Kasumi-1 (cell line): Measurements from ENCODE around the gene ZFYVE9.

Experiments
- DNase-seq, 2 experiments: peaks; one replicate each; lab custom pipeline; 2025; lab: John Stamatoyannopoulos, UW

ZFYVE9 gene

DNA sequence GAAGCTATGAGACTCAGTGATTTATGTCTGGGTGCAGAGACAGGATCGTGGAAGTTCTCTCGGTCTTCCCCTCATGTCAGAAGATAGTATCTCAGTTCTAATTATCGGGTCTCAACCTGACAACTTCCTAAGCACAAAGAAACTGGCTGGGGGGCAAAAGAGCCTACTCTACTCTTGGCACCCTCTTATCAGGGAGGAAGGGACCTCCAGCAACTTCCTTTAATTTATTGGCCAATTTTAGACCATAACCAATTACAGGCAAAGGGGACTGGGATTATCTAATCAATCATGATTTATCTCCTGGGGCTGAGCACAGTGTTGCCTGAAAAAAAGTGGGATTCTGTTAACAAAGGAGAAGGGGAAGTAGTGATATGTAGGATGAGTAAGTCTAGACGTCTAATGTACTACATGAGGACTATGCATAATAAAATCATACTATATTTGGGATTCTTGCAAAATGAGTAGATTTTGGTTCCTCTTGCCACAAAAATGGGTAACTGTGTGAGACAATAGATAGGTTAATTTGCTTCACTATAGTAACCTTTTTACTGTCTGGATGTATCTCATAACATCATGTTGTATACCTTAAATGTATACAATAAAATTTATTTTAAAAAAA lies 98.8 kb downstream of the ZFYVE9 start:
- peak in 1 of 2 experiments; percentile 20 for DNase-seq

DNA sequence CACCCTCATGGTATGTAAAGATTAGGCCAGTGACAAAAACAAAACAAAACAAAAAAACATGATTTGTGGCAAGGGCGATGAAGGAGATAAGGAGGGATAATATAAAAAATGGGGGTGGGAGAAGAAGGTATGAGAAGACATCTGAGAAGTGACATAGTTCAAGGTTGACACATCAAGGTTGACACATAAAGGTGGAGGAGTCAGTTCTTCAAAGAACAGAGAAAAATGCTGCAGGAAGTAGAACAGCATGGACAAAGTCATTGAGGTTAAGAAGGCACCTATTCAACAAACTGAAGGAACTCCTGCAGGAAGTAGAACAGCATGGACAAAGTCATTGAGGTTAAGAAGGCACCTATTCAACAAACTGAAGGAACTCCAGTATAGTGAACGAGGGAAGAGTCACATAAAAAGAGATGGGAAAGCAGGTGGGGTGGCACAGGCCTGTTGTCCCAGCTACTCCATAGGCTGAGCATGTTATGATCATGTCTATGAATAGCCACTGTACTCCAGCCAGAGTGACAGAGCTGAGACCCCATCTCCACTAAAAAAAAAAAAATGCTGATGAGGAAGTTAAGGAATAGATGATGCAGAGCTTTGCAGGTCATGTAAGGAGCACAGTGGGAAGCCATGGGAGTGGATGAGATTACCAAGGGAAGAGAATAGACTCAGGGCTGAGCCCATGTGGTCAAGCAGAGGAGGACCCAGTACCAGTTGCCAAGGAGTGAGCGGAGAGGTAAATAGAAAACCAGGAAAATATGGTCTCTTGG lies 101.5 kb downstream of the ZFYVE9 start:
- no peak for DNase-seq

DNA sequence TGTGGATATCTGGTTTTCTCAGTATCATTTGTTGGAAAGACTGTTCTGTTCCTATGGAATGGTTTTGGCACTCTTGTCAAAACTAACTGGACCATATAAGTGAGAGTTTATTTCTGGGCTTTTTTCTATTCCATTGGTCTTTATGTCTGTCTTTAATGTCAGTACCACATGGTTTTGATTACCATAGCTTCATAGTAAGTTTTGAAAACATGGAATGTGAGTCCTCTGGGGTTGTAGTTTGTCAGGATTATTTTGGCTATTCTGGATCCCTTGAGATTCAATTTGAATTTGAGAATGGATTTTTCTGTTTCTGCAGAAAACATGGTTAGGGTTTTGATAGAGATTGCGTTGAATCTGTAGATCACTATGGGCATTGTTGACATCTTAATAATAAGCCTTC lies 107.9 kb downstream of the ZFYVE9 start:
- no peak for DNase-seq

DNA sequence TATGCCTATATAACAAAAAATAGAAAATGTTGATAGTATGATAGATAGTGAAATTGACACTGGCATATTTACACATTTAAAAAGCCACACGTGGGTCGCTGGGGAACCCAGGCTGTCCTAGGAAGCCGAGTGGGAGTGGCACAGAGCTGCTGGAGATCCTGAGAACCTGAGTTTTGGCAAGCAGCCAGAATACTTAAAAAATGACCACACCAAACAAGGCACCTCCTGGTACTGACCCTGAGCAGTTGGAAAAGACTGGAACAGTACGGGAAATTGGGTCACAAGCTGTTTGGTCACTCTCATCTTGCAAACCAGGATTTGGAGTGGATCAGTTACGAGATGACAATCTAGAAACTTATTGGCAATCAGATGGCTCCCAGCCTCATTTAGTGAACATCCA lies 111.5 kb downstream of the ZFYVE9 start:
- no peak for DNase-seq

DNA sequence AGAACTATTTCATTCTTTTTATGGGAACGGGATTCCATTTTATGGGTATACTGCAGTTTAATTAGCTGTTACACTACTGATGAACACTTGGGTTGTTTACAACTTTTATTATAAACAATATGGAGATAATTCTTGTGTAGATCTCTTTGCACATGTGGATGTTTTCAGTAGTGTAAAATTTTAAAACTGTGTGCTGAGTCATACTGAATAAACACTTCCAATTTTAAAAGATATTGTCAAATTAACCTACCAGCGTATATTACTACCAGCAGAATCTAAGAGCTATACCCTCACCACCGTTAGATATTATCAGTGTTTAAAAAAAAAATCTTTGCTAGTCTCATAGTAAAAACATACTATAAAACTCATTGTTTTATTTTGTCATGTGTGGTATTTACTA lies 118.0 kb downstream of the ZFYVE9 start:
- no peak for DNase-seq

DNA sequence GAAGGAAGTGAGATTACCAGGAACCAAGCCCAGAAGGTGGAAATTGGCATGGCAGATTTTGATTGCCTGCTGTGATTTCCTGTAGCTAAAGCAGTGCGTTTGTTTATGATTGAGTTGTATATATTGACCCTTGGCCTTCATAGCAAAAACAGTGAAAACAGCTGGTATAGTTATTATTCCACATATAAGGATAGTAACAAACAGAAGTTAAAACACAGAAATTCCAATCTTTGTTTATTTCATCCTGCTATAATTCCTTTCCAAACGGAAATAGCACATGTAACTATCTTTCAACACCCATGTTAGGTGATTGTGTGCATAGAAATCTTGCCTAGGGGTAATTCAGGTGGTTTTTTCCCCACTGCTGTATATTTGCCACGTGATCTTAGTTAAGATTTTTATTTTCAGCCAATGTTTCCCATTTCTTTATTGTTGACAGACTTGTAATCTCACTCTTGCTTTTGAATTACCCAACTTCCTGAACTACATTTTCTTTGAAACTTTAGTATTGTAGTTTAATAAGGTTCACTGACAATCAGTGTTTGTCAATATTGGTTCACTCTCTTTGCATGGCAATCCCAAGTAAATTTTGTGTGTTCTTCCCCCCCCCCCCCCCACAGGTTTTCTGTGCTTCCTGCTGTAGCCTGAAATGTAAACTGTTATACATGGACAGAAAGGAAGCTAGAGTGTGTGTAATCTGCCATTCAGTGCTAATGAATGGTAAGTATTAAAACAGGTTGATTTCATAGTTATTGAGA lies 121.4 kb downstream of the ZFYVE9 start:
- no peak for DNase-seq

DNA sequence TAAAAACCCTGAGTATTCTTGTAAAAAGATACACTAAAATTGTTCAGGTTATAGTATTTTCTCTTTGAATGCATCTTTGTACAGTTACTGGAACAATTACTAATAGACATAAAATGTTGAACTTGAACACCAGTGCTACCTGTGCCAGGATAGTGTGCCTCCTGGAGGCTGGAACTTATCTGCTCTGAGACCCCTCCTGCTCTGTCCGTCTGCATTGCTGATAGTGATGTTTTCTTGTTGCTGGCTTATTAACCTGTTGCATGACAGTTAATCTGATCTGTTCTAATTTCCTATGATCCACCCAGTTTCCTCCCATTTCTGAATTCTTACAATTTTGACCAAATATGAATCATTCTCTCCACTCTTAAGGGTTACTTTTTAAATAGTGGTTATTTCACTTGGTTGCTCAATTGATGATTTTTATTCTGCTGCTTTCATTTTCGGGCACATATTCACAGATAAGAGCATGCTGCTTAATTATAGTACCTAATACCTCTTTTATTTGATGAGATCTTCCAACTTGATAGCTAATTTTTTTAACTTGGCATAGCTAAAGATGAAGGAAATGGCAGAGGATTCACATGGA lies 122.7 kb downstream of the ZFYVE9 start:
- no peak for DNase-seq

DNA sequence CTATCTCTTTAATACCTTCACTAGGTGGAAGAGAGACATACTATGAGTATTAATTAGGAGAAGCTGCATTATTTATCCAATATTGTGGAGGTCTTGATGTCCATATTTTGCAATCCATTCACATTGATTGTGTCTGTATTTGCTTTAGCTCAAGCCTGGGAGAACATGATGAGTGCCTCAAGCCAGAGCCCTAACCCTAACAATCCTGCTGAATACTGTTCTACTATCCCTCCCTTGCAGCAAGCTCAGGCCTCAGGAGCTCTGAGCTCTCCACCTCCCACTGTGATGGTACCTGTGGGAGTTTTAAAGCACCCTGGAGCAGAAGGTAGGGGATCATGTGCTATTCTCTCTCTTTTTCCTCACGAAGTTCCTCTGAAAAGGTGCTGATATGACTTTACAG lies 124.6 kb downstream of the ZFYVE9 start:
- no peak for DNase-seq

DNA sequence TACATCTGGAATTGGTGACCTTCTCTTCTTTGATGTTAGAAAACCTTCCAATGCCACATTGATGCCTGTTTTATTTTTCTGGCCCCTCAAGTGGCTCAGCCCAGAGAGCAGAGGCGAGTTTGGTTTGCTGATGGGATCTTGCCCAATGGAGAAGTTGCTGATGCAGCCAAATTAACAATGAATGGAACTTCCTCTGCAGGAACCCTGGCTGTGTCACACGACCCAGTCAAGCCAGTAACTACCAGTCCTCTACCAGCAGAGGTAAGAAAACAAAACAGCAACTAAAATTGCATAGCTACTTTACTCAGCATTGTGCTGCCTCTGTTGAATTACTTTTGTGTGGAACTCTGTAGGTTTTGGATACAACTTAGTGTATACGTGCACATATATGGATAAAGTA lies 126.5 kb downstream of the ZFYVE9 start:
- DNase-seq = peak; percentile 58 to 62

DNA sequence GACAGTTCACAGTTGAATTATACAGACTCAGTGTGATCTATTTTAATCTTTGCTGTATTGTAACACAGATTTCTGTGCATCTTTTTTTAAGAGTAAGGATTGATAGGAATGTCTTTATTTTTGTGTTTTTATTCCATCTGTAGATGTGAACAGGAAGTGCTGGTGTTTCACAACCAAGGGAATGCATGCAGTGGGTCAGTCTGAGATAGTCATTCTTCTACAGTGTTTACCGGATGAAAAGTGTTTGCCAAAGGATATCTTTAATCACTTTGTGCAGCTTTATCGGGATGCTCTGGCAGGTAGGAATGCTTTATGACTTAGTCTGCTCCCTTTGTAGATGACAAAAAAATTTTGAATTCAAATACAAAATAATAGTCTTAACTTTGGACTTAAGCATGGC lies 139.6 kb downstream of the ZFYVE9 start:
- DNase-seq = no peak

DNA sequence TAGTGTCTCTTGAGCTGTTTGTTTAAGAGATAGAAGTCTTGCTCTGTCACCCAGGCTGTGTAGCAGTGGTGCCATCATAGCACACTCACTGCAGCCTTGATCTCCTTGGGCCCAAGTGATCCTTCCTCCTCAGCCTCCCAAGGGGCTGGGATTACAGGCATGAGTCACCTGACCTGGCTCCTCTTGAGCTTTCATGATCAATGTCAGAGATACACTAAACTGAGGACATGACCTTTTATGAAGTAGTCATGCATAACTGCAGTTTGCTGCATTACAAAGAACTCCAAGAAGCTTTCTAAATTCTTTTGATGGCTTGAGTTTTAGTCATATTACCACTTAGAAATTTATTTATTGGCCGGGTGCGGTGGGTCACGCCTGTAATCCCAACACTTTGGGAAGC lies 146.4 kb downstream of the ZFYVE9 start:
- DNase-seq = no peak

DNA sequence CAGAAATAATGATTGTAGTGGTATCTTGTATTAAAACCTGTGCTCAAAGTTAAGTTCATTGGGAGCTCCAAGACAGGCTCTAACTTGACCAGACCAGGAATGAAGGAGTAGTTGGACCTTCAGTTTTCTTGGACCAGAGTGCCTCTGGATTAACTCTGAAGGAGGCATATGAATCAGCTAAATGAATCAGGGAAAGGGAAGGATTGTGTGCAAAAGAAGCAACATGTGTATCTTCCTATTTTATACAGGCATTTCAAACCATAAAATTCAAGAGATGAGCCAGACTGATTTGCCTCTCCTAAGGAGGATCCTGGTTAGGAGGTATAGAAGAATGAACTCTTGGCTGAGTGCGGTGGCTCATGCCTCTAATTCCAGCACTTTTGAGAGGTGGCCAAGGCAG lies 152.7 kb downstream of the ZFYVE9 start:
- DNase-seq = no peak

DNA sequence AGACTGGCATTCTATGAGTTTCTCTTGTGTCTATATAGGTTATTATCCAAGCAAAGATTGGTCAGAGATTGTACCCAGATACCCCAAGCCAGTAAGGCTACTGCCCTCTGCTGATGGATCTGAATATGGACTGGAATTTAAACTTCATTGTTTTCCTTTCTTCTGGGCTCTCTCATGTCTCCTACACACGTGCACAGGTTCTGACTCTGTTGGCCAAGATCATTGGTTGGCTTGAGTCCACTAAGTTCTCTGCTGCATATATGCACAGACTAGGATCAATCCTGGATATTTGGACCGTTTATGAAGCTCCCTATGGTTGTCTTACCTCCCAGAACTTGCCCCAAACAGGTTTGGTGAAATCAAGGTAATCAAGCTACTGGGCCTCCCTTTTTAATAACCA lies 154.5 kb downstream of the ZFYVE9 start:
- peak; percentile 90 to 94 for DNase-seq

DNA sequence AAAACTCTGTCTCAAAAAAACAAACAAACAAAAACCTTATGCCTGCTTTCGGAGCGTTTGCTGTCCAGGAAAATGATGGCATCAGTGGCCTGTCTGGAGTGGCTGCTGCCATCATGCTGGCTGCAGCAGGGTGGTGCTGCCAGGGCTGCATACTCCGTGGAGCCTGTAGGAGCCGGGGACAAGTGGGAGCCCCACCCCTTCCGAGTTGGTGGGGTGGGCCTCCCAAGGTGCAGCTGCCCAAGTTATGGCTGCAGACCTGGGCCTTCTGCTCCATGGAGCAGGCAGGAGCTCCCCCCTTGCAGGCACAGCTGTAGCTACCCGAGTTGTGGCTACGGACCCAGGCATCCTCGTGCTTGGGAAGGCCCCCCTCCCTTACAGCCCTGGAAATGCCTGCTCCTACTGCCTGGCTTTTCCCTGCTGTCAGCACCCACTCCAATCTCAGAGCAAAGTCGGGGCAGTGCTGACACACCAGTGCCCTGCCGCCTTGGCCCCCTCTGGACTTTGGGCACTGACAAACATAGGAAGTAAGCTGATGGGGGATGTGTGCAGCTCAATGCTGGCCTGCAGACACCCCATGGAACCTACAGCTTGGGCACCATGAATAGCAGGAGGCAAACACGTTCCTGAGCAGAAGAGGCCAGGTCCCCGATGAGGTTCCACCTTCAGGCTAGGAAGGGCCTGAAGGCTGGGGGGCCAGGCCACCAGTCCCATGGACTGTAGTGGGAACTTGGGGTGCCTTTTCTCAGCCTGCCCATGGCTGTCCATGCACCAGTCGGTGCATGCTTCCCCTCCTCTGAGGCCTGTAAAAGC lies 163.7 kb downstream of the ZFYVE9 start:
- no peak for DNase-seq

DNA sequence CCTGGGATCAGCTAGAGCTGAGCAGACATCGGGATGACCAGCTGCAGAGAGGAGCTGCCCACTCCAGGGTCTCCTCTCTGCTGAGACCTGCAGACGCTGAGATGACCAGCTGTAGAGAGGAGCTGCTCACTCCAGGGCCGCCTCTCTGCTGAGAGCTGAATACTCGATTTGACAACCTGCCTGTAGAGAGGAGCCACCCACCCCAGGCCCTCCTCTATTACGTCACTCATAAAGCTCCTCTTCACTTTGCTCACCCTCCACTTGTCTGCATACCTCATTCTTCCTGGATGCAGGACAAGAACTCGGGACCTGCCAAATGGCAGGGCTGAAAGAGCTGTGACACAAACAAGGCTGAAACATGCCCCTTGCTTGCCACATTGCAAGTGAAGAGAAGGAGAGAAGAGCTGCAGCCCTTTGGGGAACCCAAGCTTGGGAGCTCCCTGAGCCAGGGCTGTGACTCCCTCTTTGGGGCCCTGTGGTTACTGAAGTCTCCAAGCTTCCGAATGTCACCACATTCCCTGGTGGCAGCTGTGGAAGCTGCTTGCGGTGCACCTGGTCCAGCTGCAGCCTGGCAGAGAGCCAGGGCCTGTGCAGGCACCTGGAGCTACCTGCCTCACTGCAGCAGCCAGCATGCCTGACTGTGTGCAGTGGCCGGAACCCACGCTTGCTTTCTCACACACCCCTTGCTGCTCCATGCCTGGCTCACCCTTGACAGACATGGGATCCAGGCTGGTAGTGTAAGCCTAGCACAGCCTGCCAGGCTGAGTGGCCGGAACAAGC lies 164.5 kb downstream of the ZFYVE9 start:
- no peak for DNase-seq

DNA sequence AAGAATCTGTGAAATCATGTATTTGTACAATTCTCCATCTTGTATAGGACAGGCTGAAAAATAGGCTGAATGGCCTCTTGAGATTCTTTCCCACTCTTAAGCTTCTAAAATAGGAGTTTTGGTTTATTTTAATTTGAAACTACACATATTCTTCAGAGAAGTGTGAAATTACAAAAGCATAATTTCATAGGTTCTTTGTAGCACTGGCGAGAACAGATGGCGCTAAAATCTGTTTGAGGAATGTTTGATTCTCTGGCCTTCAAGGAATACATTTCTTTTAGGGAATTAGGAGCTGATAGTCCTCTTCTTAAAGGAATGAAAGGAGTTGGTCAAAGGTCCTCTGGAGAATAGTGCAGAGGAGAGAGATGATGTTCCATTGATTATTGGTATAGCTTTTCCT lies 179.2 kb downstream of the ZFYVE9 start:
- DNase-seq = no peak

DNA sequence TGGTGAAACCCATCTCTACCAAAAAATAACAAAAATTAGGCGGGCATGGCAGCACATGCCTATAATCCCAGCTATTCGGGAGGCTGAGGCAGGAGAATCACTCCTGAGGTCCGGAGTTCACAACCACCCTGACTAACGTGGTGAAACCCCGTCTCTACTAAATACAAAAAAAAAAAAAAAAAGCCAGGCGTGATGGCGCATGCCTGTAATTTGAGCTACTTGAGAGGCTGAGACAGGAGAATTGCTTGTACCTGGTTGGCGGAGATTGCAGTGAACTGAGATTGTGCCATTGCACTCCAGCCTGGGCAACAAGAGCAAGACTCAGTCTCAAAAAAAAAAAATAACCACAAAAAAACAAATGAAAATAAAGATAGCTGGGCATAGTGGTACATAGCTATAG lies 181.8 kb downstream of the ZFYVE9 start:
- no peak for DNase-seq

DNA sequence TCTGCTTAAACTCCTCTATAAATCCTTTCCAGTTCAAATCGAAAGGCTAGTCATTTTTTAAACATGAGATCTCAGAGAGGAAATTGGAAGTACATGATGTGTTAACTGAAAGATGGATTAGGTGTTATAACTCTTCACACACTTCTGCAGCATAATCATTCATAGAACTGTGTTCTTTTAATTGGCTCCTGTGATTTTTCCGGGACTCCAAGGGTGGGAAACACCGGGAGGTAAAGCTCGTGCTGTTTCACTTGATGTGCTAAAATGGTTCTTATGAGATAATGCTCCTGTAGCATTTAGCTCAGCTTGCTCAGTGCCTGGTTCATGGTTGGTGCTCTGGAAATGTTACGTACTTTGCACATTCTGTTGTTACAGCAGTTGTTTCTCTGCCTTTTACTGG lies 183.9 kb downstream of the ZFYVE9 start:
- DNase-seq = no peak

DNA sequence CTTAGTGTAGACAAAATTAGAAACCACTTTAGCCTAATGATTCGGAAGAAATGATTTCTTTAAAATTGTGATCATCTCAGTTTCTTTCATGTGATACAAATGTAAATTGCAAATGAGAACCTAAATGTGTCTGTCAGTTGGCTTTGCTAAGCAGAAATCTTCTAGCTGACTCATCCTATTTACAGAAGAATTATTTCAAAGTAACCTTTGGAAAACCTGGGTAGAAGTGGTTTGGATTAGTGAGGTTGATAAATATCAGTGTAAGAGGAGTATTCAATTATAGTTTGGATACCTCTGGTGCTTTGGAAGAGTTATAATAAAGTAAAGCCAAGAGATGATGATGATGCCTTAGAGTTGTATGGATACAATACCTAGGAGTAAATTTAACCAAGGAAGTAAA lies 186.7 kb downstream of the ZFYVE9 start:
- no peak for DNase-seq

DNA sequence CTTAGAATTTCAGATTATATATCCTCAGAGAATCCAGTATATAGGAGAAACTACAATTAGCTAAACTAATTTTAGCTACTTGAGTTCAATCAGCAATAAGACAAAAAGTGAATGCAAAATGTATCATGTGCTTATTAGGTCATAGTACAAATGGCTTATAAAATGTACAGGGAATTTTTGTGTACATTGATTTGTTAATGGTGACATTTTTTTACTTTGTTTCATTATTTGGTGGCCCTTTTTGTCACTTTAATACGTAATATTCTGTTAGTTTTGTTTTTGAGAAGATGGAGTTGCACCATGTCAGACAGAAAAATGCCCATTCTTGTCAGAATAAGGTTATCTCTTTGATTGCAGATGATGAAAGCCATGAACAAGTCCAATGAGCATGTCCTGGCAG lies 190.5 kb downstream of the ZFYVE9 start:
- DNase-seq = no peak

DNA sequence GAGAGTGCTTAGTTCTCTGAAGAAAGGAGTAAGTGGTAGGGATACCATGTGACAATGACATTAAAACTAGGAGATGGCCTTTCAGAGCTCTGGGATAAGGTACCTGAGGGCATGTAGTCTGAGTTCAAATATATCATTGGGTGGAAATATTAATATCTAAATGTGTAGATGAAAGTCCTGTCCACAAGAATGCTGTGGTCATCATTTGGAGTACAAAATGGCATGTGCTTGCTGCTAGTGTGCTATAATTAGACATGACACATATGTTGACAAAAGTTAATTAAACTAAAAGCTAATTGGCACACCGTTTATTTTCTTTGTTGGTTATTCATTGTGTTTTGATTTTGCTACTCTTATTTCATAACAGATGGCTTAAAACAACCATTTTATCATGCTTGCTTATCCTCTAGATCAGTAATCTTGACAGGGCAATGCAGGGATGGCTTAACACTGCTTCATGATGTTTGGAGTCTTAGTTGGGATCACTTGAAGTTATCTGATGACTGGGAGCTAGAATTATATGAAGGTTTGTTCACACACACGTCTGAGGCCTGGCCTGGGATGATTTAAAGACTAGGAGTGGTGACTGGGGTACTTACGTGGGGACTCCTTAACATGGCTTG lies 193.1 kb downstream of the ZFYVE9 start:
- DNase-seq = no peak
